H1 (cell line): ENCODE measurements around the gene LIPE.

ENCODE experiments used
- ATF2 ChIP-seq: IDR thresholded peaks from 2 replicates; pipeline ENCODE4 v1.6.1; 2012; ENCODE audit warnings: low read length, inconsistent platforms
- CTCF ChIP-seq, 3 experiments: IDR thresholded peaks; 1 replicate in 2 of 3; 2 replicates in 1 of 3; pipeline versions ENCODE4 v1.5.1 to v1.6.1; 2011; ENCODE audit warnings: low read length in 3 of 3, mild to moderate bottlenecking in 3 of 3, inconsistent platforms in 2 of 3, low read depth in 1 of 3, moderate library complexity in 1 of 3; ENCODE audit not compliant: insufficient read depth in 1 of 3; ENCODE audit errors: control extremely low read depth in 1 of 3
- PHF8 ChIP-seq: fragments of 200-600 bp; sonication (generic); conservative IDR thresholded peaks from 2 replicates; pipeline ENCODE4 v1.7.1; 2012; ENCODE audit warnings: low read depth, mild to moderate bottlenecking, inconsistent platforms, low read length, moderate library complexity
- POLR2A ChIP-seq, 2 experiments: IDR thresholded peaks; 1 replicate in 1 of 2; 2 replicates in 1 of 2; pipeline ENCODE4 v1.6.1; 2011; ENCODE audit warnings: low read depth in 2 of 2, low read length in 2 of 2, mild to moderate bottlenecking in 2 of 2; ENCODE audit errors: control extremely low read depth in 1 of 2
- POU5F1 ChIP-seq: IDR thresholded peaks from 2 replicates; pipeline ENCODE4 v1.6.1; 2011; ENCODE audit warnings: low read depth, mild to moderate bottlenecking, low read length, moderate library complexity
- SP1 ChIP-seq: IDR thresholded peaks from 2 replicates; pipeline ENCODE4 v1.6.1; 2011; ENCODE audit warnings: low read depth, low read length
- SP4 ChIP-seq: IDR thresholded peaks from 2 replicates; pipeline ENCODE4 v1.6.1; 2012; ENCODE audit warnings: low read length, inconsistent platforms
- TAF1 ChIP-seq: IDR thresholded peaks from 2 replicates; pipeline ENCODE4 v1.6.1; 2011; ENCODE audit warnings: mild to moderate bottlenecking, low read depth, low read length

GRCh38 chr19:42421101-42421500 lies 6.1 kb downstream of the LIPE start:
- TF ChIP-seq ATF2 (no peak), CTCF (IDR thresholded peaks at IDR 0.05; ENCODE audit: control extremely low read depth in 1 of 3, insufficient read depth in 1 of 3, low read depth in 1 of 3, low read length in 3 of 3) (no peak), POLR2A (IDR thresholded peaks at IDR 0.05; ENCODE audit: control extremely low read depth in 1 of 2, low read depth in 2 of 2, low read length in 2 of 2) (no peak), TAF1 (no peak), SP1 (no peak), SP4 (no peak), POU5F1 (no peak), PHF8 (no peak)
